WTC11 (cell line): Measurements from ENCODE around the gene HOXB1. TPM values are rescaled to one million over a fixed set of nuclear protein-coding genes. Genes with fewer than 3 reads are reported as not detected.

Source experiments
- ATAC-seq: fragments of 200-7000 bp; cut with Tn5 transposase; 2 replicates; pipeline ENCODE4 v1.10.0; 2021; ENCODE audit warnings: mild to moderate bottlenecking, moderate library complexity
- CTCF ChIA-PET: fragments of 300-600 bp; sonication (Branson Sonifier 250); formaldehyde crosslinking; loops from one replicate; lab custom pipeline; 2021; ENCODE audit warnings: antibody characterized with exemption; lab: Charles Lee
- POLR2A ChIA-PET: fragments of 350-600 bp; sonication (Branson Sonifier 250); formaldehyde crosslinking; loops from one replicate; lab custom pipeline; 2021; ENCODE audit warnings: antibody characterized with exemption; lab: Charles Lee
- DNase-seq: peaks from one replicate; pipeline ENCODE4 v3.0.0; 2021; ENCODE audit warnings: low spot score
- H3K27ac Mint-ChIP-seq: 2 replicates; pipeline ENCODE4 v1.8.0; 2021; ENCODE audit warnings: mixed read lengths
- H3K27me3 Mint-ChIP-seq: 2 replicates; pipeline ENCODE4 v1.8.0; 2021; ENCODE audit warnings: low read depth, mild to moderate bottlenecking, moderate library complexity, mixed read lengths
- H3K36me3 Mint-ChIP-seq: 2 replicates; pipeline ENCODE4 v1.8.0; 2021; ENCODE audit warnings: mixed read lengths
- H3K4me1 Mint-ChIP-seq: 2 replicates; pipeline ENCODE4 v1.8.0; 2022; ENCODE audit warnings: mixed read lengths
- H3K4me3 Mint-ChIP-seq: 2 replicates; pipeline ENCODE4 v1.8.0; 2021; ENCODE audit warnings: mild to moderate bottlenecking, moderate library complexity, mixed read lengths
- H3K9me3 Mint-ChIP-seq: 2 replicates; pipeline ENCODE4 v1.8.0; 2021; ENCODE audit warnings: mixed read lengths
- CBFB ChIP-seq: sonication (generic); formaldehyde crosslinking; IDR thresholded peaks from 2 replicates; pipeline ENCODE4 v1.8.1; 2022; ENCODE audit warnings: mild to moderate bottlenecking, low read depth, missing genetic modification reagents
- EMX1 ChIP-seq: fragments of 250-450 bp; sonication (Bioruptor Pico); IDR thresholded peaks from 2 replicates; pipeline ENCODE4 v1.8.0; 2021; ENCODE audit warnings: mild to moderate bottlenecking
- RELA ChIP-seq: sonication (generic); formaldehyde crosslinking; IDR thresholded peaks from 2 replicates; pipeline ENCODE4 v1.8.1; 2022; ENCODE audit warnings: missing genetic modification reagents, mild to moderate bottlenecking, borderline replicate concordance
- RORB ChIP-seq: fragments of 250-450 bp; sonication (Bioruptor Pico); IDR thresholded peaks from 2 replicates; pipeline ENCODE4 v1.9.0; 2021; ENCODE audit warnings: mild to moderate bottlenecking
- SP1 ChIP-seq: sonication (generic); formaldehyde crosslinking; conservative IDR thresholded peaks from 2 replicates; pipeline ENCODE4 v1.8.1; 2022; ENCODE audit warnings: missing genetic modification reagents
- ZNF219 ChIP-seq: sonication (generic); formaldehyde crosslinking; IDR thresholded peaks from 2 replicates; pipeline ENCODE4 v1.8.0; 2023; ENCODE audit warnings: missing genetic modification reagents, mild to moderate bottlenecking, borderline replicate concordance
- ZNF232 ChIP-seq: sonication (generic); formaldehyde crosslinking; IDR thresholded peaks from 2 replicates; pipeline ENCODE4 v1.8.0; 2022; ENCODE audit warnings: mild to moderate bottlenecking, missing genetic modification reagents
- ZNF416 ChIP-seq: fragments of 250-450 bp; sonication (Bioruptor Pico); IDR thresholded peaks from 2 replicates; pipeline ENCODE4 v1.9.0; 2021; ENCODE audit warnings: mild to moderate bottlenecking, inconsistent platforms
- total RNA-seq: library from RNA; stranded (reverse); gene quantifications from 3 replicates; pipeline ENCODE4 v1.2.3, GENCODE V29; 2021
- TF ChIP-seq, protein P1 (sequence below): sonication (generic); formaldehyde crosslinking; IDR thresholded peaks from 2 replicates; pipeline ENCODE4 v1.8.0; 2022; ENCODE audit warnings: mild to moderate bottlenecking, missing genetic modification reagents
- TF ChIP-seq, protein P2 (sequence below): fragments of 250-450 bp; sonication (Bioruptor Pico); IDR thresholded peaks from 2 replicates; pipeline ENCODE4 v2.1.2; 2022; ENCODE audit warnings: mild to moderate bottlenecking, moderate library complexity
- TF ChIP-seq, protein P3 (sequence below): sonication (generic); formaldehyde crosslinking; conservative IDR thresholded peaks from 2 replicates; pipeline ENCODE4 v1.8.1; 2023; ENCODE audit warnings: mild to moderate bottlenecking, low read depth, missing genetic modification reagents, moderate library complexity
- TF ChIP-seq, protein P4 (sequence below): fragments of 250-450 bp; sonication (Bioruptor Pico); IDR thresholded peaks from 2 replicates; pipeline ENCODE4 v1.9.0; 2021; ENCODE audit warnings: mild to moderate bottlenecking

Gene HOXB1
- total RNA-seq, 1 experiment from 2014 or later, result 0.63 TPM

DNA sequence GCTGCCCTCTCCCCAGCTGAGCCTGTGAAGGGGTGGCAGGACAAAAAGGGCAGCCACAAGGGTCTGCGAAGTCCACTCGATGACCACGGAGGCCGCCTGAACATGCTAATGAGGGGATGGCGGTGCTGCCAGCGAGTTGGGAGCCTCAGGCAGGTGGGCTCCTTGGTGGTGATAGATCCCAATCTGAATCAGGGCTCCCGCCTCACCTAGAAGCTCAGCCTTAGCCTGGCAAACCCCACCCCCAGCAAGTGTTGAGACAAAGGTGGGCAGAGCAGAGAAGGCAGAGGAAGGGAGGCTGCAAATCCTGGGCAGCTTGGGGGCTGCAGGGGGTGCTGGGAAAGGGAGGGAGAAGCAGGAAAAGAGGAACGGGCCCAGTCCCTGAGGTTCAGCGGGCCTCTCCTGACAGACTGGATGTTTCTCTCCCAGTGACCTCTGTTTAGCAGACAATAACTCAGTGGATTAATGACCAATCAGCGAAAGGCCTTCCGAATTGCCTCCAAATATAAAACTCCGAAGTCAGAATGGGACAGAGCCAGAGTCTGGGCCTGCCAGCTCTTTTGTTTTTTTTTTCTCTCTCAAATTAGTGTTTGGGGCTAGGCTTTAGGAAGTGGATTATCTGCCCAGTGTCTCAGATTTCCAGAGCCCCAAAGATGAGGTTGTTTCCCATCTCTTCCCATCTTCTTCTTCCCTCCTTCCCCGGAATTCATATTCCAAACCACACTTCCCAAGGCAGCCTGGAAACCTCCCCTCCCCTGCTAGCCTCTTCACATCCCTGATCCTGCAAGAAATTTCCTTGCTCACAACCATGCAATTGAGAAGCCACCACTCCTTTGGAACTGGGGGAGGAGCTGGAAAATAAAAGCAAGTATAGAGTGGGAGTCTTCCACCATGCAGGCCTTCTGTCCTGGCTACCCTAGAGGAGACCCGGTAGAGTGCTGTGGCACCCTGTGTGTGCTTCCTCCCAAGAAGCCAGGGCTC, 29.3 kb upstream of the HOXB1 start (continued):
- TF ChIP-seq, protein P1, sequence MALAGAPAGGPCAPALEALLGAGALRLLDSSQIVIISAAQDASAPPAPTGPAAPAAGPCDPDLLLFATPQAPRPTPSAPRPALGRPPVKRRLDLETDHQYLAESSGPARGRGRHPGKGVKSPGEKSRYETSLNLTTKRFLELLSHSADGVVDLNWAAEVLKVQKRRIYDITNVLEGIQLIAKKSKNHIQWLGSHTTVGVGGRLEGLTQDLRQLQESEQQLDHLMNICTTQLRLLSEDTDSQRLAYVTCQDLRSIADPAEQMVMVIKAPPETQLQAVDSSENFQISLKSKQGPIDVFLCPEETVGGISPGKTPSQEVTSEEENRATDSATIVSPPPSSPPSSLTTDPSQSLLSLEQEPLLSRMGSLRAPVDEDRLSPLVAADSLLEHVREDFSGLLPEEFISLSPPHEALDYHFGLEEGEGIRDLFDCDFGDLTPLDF (CRISPR knock-in tag), result no peak
- TF ChIP-seq CBFB (CRISPR knock-in tag), result no peak
- TF ChIP-seq, protein P2, sequence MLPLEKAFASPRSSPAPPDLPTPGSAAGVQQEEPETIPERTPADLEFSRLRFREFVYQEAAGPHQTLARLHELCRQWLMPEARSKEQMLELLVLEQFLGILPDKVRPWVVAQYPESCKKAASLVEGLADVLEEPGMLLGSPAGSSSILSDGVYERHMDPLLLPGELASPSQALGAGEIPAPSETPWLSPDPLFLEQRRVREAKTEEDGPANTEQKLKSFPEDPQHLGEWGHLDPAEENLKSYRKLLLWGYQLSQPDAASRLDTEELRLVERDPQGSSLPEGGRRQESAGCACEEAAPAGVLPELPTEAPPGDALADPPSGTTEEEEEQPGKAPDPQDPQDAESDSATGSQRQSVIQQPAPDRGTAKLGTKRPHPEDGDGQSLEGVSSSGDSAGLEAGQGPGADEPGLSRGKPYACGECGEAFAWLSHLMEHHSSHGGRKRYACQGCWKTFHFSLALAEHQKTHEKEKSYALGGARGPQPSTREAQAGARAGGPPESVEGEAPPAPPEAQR, result no peak
- TF ChIP-seq, protein P3, sequence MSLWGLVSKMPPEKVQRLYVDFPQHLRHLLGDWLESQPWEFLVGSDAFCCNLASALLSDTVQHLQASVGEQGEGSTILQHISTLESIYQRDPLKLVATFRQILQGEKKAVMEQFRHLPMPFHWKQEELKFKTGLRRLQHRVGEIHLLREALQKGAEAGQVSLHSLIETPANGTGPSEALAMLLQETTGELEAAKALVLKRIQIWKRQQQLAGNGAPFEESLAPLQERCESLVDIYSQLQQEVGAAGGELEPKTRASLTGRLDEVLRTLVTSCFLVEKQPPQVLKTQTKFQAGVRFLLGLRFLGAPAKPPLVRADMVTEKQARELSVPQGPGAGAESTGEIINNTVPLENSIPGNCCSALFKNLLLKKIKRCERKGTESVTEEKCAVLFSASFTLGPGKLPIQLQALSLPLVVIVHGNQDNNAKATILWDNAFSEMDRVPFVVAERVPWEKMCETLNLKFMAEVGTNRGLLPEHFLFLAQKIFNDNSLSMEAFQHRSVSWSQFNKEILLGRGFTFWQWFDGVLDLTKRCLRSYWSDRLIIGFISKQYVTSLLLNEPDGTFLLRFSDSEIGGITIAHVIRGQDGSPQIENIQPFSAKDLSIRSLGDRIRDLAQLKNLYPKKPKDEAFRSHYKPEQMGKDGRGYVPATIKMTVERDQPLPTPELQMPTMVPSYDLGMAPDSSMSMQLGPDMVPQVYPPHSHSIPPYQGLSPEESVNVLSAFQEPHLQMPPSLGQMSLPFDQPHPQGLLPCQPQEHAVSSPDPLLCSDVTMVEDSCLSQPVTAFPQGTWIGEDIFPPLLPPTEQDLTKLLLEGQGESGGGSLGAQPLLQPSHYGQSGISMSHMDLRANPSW (CRISPR knock-in tag), result no peak
- TF ChIP-seq RORB, result no peak
- TF ChIP-seq EMX1 (CRISPR knock-in tag), result no peak

DNA sequence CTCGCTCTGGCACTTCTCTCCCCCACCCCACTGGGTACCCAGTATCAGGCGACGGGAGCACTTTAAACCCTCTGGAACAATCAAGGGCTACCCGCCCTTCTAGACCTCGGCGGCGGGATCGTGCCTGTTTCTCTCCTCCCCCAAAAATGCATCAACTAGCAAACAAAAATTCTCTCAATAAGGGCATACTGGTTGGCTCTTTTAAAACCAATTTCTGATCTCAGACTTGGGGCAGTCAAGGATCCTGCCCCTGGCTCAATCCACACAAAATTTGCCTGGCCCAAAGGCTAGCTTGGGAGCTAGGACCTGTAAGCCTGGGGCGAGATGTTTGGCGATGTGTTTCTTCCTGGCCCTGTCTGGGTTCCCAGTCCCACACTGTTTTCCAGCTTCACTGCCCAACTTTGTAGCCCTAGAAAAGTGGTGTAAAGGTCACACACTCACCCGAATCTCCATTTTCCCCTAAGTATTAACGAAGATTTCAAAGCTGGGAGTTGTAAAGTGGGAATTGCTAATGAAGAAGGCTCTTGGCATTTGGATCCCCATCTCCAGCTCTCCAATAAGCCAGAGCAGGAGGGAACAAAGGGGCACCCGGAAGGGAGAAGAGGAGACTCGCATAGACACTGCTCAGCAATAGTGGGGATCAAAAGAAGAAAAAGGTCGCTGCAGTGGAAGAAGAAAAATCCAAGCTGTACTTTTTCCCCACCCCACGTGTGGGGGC, 28.5 kb upstream of the HOXB1 start:
- DNase-seq (no peak), ATAC-seq (no peak)
- TF ChIP-seq ZNF219 (no peak), ZNF416 (no peak), RELA (CRISPR knock-in tag) (no peak), SP1 (CRISPR knock-in tag) (no peak)
- TF ChIP-seq, protein P4, sequence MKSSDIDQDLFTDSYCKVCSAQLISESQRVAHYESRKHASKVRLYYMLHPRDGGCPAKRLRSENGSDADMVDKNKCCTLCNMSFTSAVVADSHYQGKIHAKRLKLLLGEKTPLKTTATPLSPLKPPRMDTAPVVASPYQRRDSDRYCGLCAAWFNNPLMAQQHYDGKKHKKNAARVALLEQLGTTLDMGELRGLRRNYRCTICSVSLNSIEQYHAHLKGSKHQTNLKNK, result no peak
- Mint-ChIP-seq H3K27me3 (peaks cover 98% of the 10 kb centered on the region; the same call in 1 of the 2 replicates), H3K4me3 (no peak overlapping the region), H3K4me1 (peaks cover 35% of the 10 kb centered on the region), H3K27ac (no peak overlapping the region), H3K36me3 (no peaks in the 10 kb centered on the region), H3K9me3 (no peaks in the 10 kb centered on the region)
- POLR2A ChIA-PET, result no interaction called here
- CTCF ChIA-PET, result interaction anchor here (0.8 to 1.9 kb wide), 4 partner anchors 9 to 534 kb away, joined by 3 to 7 read pairs (median 4); no protein-coding TSS in a partner anchor

DNA sequence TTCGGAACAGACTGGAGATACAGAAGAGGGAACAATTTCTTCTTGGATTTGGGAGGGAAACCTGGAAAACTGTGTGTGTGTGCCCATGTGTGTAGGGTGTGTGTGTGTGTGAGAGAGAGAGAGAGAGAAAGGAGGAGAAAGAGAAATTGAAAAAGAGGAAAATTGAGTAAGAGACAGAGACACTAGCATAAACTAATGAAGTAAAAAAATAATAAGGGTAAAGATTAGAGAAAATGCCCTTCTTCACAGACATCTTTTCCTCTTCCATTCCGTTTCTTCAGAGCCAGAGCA, 28.0 kb upstream of the HOXB1 start:
- Mint-ChIP-seq H3K4me1 (peaks cover 35% of the 10 kb centered on the region), H3K27ac (no peak overlapping the region)
- CTCF ChIA-PET, result interaction anchor here (0.8 to 1.9 kb wide), 2 partner anchors 57 to 78 kb away, joined by 3 to 7 read pairs; no protein-coding TSS in a partner anchor

More for the DNA sequence above, 28.0 kb upstream of the HOXB1 start:
- no peak for TF ChIP-seq ZNF232 (CRISPR knock-in tag)
- Mint-ChIP-seq H3K4me3 (no peak overlapping the region), H3K36me3 (no peaks in the 10 kb centered on the region), H3K27me3 (peaks cover 100% of the 10 kb centered on the region; the same call in 1 of the 2 replicates), H3K9me3 (no peaks in the 10 kb centered on the region)
- ATAC-seq, result no peak
- no peak for DNase-seq
- POLR2A ChIA-PET, result no interaction called here
